DOHH2 (cell line): ENCODE measurements around the gene PALM2AKAP2.

Experiments used
- EZH2phosphoT487 ChIP-seq: fragments of 200-600 bp; sonication (generic); IDR thresholded peaks from 2 replicates; pipeline ENCODE4 v1.6.1; 2017; ENCODE audit warnings: borderline replicate concordance, mild to moderate bottlenecking, antibody characterized with exemption, low read length, moderate library complexity, mixed read lengths
- TF ChIP-seq, protein P1 (sequence below): fragments of 200-600 bp; sonication (generic); IDR thresholded peaks from one replicate; pipeline ENCODE4 v1.5.1; 2014; ENCODE audit warnings: antibody characterized with exemption, mild to moderate bottlenecking, low read depth, low read length; ENCODE audit not compliant: poor library complexity, severe bottlenecking

- TF ChIP-seq, protein P1, sequence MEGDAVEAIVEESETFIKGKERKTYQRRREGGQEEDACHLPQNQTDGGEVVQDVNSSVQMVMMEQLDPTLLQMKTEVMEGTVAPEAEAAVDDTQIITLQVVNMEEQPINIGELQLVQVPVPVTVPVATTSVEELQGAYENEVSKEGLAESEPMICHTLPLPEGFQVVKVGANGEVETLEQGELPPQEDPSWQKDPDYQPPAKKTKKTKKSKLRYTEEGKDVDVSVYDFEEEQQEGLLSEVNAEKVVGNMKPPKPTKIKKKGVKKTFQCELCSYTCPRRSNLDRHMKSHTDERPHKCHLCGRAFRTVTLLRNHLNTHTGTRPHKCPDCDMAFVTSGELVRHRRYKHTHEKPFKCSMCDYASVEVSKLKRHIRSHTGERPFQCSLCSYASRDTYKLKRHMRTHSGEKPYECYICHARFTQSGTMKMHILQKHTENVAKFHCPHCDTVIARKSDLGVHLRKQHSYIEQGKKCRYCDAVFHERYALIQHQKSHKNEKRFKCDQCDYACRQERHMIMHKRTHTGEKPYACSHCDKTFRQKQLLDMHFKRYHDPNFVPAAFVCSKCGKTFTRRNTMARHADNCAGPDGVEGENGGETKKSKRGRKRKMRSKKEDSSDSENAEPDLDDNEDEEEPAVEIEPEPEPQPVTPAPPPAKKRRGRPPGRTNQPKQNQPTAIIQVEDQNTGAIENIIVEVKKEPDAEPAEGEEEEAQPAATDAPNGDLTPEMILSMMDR = no peak
- no peak for TF ChIP-seq EZH2phosphoT487
Observed at GRCh38 chr9:109797509-109797908, 17.5 kb downstream of the PALM2AKAP2 start.
